Memory B cell (primary cell): ENCODE data around the gene FLNB.
A peak's percentile ranks its signal among the peaks of the same experiment; 100 is the strongest.

ENCODE experiments used
- ATAC-seq: fragments of 150-1000 bp; cut with Tn5 transposase; 2 replicates; pipeline ENCODE4 v1.10.0; 2021; ENCODE audit warnings: low read depth, mild to moderate bottlenecking, moderate library complexity
- DNase-seq, 2 donors: peaks; one replicate each; pipeline ENCODE4 v3.0.0; 2022; ENCODE audit warnings: low spot score in 2 of 2
- H3K27ac Mint-ChIP-seq: one replicate; pipeline ENCODE4 v1.8.0; 2022; ENCODE audit warnings: mild to moderate bottlenecking, moderate library complexity, mixed read lengths
- H3K27me3 Mint-ChIP-seq: one replicate; pipeline ENCODE4 v1.8.0; 2022; ENCODE audit warnings: mixed read lengths
- H3K36me3 Mint-ChIP-seq: one replicate; pipeline ENCODE4 v1.8.0; 2022; ENCODE audit warnings: mild to moderate bottlenecking, mixed read lengths
- H3K4me1 Mint-ChIP-seq: one replicate; pipeline ENCODE4 v1.8.0; 2022; ENCODE audit warnings: mixed read lengths
- H3K4me3 Mint-ChIP-seq: one replicate; pipeline ENCODE4 v1.8.0; 2022; ENCODE audit warnings: mild to moderate bottlenecking, moderate library complexity, mixed read lengths
- H3K9me3 Mint-ChIP-seq: one replicate; pipeline ENCODE4 v1.8.0; 2022; ENCODE audit warnings: mixed read lengths

FLNB gene

DNA sequence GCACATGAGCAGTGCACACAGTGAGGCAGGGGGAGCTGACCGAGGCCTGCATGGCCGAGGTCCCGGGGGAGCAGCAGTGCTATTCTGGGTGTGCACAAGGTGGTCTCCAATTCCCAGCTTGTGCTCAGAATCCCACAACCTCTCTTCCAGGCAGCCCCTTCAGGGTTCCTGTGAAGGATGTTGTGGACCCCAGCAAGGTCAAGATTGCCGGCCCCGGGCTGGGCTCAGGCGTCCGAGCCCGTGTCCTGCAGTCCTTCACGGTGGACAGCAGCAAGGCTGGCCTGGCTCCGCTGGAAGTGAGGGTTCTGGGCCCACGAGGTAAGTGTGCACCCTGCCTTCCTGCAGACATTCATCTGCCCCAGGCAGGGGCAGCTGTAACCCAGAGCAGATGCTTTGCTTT is 122.4 kb downstream of the FLNB start:
- Mint-ChIP-seq H3K36me3 (peaks cover 44% of the 10 kb centered on the region), H3K27me3 (no peaks in the 10 kb centered on the region), H3K4me3 (no peak overlapping the region)

DNA sequence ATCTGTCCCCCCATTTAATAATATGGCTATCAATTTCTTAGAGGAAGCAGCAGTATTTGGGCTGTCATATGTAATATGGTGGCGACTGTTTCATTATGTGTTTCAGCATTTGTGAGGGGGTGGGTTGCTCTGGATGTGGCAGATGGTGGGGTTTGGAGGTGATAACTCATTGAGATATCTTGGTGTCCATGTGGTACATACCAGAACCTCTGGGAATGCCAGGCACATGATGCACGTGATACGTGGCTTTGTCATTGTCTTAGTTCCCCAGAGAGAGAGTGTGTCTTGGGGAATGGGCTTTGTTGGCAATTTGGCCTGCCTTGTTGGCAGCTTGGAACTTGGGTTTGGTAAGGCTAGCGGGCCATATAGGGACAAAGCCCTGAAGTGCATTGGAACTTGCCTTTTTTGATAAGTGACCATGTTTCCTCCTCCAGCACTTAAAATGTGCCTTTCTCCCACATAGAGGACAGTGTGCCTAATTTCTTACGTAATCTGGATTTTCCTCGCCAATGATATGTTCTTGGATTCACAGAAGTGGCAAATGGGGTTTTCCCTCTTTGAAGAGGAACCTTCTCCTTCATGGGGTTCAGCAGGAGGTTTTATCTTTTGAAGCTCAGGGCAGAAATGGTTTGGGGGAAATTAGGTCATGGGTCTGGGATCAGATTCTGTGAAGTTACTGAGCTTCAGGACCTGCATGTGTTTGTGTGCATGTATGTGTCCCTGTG is 123.0 kb downstream of the FLNB start:
- DNase-seq (no peak), ATAC-seq (no peak)
- Mint-ChIP-seq H3K4me1 (no peaks in the 10 kb centered on the region), H3K4me3 (no peak overlapping the region), H3K36me3 (peaks cover 47% of the 10 kb centered on the region), H3K27me3 (no peaks in the 10 kb centered on the region), H3K27ac (no peak overlapping the region), H3K9me3 (no peaks in the 10 kb centered on the region)

More for the DNA sequence above, 122.4 kb downstream of the FLNB start:
- ATAC-seq (no peak), DNase-seq (no peak)
- no peaks in the 10 kb centered on the region for H3K9me3 Mint-ChIP-seq
- H3K27ac Mint-ChIP-seq, result no peak overlapping the region
- H3K4me1 Mint-ChIP-seq, result no peaks in the 10 kb centered on the region

DNA sequence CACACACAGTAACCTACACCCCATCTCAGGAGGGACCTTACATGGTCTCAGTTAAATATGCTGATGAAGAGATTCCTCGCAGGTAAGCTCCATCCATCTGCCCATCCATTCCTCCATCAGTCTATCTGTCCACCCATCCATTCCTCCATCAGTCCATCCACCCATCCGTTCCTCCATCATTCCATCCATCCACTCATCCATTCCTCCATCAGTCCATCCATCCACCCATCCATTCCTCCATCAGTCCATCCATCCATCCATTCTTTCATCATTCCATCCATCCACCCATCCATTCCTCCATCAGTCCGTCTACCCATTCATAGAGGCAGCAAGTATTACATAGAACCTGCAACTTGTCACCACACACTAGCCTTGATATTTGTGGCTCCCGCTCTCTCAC is 124.6 kb downstream of the FLNB start:
- ATAC-seq (no peak), DNase-seq (no peak)
- Mint-ChIP-seq H3K4me3 (no peak overlapping the region), H3K27ac (no peak overlapping the region), H3K27me3 (no peaks in the 10 kb centered on the region), H3K9me3 (peaks cover 2% of the 10 kb centered on the region), H3K4me1 (no peaks in the 10 kb centered on the region), H3K36me3 (peaks cover 48% of the 10 kb centered on the region)

DNA sequence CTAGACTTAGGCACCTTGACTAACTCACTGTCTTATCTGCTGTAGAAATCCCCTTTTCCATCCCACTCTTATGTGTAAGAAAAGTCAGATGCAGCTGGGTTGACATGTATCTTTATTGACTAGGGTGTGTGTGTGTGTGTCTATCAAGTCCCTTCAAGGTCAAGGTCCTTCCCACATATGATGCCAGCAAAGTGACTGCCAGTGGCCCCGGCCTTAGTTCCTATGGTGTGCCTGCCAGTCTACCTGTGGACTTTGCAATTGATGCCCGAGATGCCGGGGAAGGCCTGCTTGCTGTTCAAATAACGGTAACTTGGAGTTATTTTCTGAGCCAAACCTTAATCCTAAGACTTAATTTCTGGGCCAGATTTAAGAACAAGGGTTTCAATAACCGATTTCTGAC is 126.2 kb downstream of the FLNB start:
- peaks cover 2% of the 10 kb centered on the region for H3K9me3 Mint-ChIP-seq

DNA sequence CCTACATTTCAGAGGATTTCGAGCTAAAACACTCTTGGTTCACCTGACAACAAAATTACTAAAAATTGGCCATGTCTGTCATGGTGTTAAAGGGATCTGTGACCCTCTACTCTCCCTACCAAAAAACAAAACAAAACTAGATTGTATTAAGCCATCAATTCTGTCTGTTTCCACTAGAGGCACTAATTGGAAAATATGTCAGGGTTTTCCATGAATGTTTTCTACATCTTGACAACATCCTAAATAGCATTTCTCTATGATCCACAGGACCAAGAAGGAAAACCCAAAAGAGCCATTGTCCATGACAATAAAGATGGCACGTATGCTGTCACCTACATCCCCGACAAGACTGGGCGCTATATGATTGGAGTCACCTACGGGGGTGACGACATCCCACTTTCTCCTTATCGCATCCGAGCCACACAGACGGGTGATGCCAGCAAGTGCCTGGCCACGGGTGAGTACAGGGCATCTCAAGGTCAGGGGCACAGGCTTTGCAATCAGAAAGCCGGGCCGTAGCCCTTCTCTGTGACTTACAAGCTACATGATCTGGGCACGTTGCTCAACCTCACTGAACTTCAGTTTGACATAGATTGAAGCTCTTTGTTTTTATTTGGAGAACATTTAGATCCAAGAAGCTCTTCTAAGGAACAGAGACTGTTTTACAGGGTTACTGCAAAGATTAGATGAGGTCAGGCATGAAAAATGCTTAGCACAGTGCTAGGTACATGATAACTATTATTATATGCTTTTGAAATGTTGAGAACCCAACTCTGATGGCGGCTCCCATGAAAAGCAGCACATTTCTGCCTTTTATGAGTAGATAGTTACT is 127.7 kb downstream of the FLNB start:
- H3K9me3 Mint-ChIP-seq, result peaks cover 2% of the 10 kb centered on the region
- DNase-seq, result no peak
- peaks cover 50% of the 10 kb centered on the region for H3K36me3 Mint-ChIP-seq
- H3K27ac Mint-ChIP-seq, result peak overlapping the region; percentile 50
- ATAC-seq, result no peak
- peaks cover 2% of the 10 kb centered on the region for H3K4me1 Mint-ChIP-seq
- H3K4me3 Mint-ChIP-seq, result no peak overlapping the region
- no peaks in the 10 kb centered on the region for H3K27me3 Mint-ChIP-seq

More for the DNA sequence above, 126.2 kb downstream of the FLNB start:
- Mint-ChIP-seq H3K4me3 (no peak overlapping the region), H3K4me1 (peaks cover 2% of the 10 kb centered on the region), H3K27ac (no peak overlapping the region), H3K27me3 (no peaks in the 10 kb centered on the region), H3K36me3 (peaks cover 53% of the 10 kb centered on the region)
- no peak for ATAC-seq
- DNase-seq, result no peak

DNA sequence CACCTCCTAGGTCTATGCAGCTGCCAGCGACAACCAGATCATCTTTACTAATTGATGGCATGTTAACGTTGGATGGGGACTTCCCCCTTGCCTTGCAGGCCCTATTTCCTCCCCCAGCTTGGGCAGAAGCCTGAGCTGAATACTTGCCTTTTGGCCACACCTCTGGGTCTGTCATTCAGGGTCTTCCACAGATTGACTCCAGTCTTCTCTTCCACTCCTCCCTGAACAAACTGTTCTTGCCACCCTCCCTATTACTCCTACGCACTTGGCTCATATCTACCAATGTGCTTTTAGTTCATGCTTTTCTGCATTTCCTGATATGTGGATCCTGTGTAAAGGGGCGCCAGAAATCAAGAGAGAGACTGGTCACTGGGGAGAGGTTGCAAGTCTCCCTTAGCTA is 129.1 kb downstream of the FLNB start:
- H3K4me3 Mint-ChIP-seq, result no peak overlapping the region
- H3K36me3 Mint-ChIP-seq, result peaks cover 53% of the 10 kb centered on the region
- H3K27me3 Mint-ChIP-seq, result no peaks in the 10 kb centered on the region
- peak overlapping the region; percentile 54 for H3K27ac Mint-ChIP-seq
- H3K4me1 Mint-ChIP-seq, result peaks cover 2% of the 10 kb centered on the region
- DNase-seq, result no peak
- H3K9me3 Mint-ChIP-seq, result peaks cover 2% of the 10 kb centered on the region
- ATAC-seq, result no peak

DNA sequence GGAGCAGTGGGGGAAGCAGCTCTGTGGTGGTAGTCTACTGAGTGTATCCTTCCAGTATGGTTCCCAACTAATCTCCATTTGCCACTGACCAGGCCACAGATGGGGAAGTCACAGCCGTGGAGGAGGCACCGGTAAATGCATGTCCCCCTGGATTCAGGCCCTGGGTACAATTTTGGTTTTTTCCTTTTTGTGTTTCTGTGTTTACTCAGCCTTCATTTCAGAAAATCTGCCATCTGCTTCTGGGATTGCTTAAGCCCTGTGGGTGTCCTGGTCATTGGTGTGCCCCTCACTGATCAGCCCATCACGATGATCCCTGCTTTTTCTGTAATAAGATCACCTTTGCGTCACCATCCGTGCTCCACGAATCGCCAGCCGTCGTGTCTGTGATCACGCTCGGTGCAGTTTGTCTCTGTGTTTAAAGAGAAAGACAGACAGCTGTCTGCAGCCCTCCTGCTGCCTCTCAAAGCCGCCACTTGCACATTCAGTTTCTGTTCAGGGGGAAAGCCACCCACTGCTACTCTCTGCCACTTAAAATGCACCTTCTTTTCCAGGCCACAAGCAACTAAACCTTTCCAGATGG is 133.6 kb downstream of the FLNB start:
- H3K27ac Mint-ChIP-seq, result no peak overlapping the region
- no peaks in the 10 kb centered on the region for H3K27me3 Mint-ChIP-seq
- no peak overlapping the region for H3K4me3 Mint-ChIP-seq
- ATAC-seq, result no peak
- DNase-seq, result no peak
- H3K9me3 Mint-ChIP-seq, result peaks cover 2% of the 10 kb centered on the region
- peaks cover 45% of the 10 kb centered on the region for H3K36me3 Mint-ChIP-seq
- peaks cover 2% of the 10 kb centered on the region for H3K4me1 Mint-ChIP-seq

DNA sequence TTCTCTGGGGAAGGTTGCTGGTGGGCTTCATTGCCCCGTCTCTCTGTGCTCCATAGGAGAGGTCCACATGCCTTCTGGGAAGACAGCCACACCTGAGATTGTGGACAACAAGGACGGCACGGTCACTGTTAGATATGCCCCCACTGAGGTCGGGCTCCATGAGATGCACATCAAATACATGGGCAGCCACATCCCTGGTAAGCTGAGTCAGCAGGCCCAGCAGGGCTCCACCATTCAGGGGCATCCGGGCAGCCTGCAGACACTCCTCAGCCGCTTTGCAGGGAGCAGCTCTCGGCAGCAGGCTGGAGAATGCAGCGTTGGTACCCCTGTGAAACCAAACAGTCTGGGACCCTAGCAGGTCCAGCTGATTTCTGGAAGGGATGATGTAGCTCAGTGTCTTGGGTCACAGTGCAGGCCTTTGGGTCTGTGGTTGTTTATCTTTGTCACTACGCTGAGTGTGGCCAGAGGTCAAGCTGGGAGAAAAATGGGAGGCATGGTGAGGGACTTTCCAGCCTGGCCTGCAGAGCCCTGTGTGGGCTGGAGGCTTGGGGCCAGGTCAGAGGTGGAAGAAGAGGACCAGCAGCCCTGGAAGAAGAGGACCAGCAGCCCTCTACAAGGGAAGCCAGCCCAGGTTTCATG is 135.3 kb downstream of the FLNB start:
- Mint-ChIP-seq H3K4me1 (peaks cover 2% of the 10 kb centered on the region), H3K27ac (no peak overlapping the region), H3K4me3 (no peak overlapping the region), H3K36me3 (peaks cover 44% of the 10 kb centered on the region), H3K9me3 (no peaks in the 10 kb centered on the region), H3K27me3 (no peaks in the 10 kb centered on the region)
- DNase-seq (no peak), ATAC-seq (no peak)

DNA sequence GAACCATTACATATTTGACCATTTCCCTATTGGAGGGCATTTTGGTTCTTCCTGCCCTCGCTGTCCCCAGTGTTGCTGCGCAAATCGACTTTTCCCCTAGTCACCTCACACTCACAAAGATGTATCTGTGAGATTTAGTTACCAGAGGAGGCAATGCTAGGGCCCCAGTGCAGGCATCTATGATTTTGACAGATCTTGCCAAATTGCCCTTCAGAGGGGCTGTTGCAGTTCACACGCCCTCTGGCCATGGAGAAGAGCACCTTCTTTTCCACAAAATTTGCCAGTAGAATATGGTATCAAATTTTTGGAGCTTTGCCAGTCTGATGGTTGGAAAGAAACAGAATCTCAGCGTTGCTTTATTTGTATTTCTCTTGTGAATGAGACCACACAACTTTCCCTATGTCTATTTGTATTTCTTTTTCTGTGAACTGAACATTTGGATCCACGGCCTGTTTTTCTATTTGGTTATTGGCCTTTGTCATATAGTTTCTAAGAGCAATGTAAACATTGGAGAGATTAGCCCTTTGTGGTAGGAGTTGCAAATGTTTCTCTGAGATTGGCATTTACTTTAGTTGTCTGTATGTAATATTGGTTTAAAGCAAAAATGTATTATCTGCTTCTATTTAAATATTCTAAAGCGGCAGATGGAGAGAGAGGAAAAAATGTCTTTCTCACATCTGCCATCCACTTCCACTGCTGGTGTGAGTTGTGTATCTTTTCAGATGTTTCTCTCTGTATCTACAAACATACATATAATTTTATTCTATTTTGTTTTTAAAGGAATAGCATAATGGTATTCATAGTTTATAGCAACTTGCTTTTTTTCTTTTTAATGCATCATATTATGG is 136.5 kb downstream of the FLNB start:
- no peak for ATAC-seq

DNA sequence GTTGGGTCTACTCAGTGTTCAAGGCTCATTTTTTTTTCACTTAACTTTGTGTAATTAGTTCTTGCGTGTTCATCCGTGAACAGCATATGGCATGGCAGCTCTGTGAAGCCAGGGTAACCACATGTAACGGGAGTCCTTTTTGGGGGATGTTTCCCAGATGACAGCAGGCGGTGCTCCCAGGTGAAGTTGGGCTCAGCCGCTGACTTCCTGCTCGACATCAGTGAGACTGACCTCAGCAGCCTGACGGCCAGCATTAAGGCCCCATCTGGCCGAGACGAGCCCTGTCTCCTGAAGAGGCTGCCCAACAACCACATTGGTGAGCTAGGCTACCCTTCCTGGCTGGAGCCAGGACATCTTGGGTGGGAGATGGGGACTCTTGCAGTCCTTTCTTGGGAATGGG is 139.8 kb downstream of the FLNB start:
- H3K4me3 Mint-ChIP-seq, result no peak overlapping the region
- ATAC-seq (no peak), DNase-seq (no peak)
- no peaks in the 10 kb centered on the region for H3K4me1 Mint-ChIP-seq
- no peaks in the 10 kb centered on the region for H3K27me3 Mint-ChIP-seq
- no peak overlapping the region for H3K27ac Mint-ChIP-seq
- H3K36me3 Mint-ChIP-seq, result peaks cover 39% of the 10 kb centered on the region
- H3K9me3 Mint-ChIP-seq, result no peaks in the 10 kb centered on the region

More for the DNA sequence above, 136.5 kb downstream of the FLNB start:
- Mint-ChIP-seq H3K36me3 (peaks cover 49% of the 10 kb centered on the region), H3K4me3 (no peak overlapping the region), H3K27me3 (no peaks in the 10 kb centered on the region), H3K4me1 (no peaks in the 10 kb centered on the region), H3K27ac (no peak overlapping the region), H3K9me3 (no peaks in the 10 kb centered on the region)
- no peak for DNase-seq

DNA sequence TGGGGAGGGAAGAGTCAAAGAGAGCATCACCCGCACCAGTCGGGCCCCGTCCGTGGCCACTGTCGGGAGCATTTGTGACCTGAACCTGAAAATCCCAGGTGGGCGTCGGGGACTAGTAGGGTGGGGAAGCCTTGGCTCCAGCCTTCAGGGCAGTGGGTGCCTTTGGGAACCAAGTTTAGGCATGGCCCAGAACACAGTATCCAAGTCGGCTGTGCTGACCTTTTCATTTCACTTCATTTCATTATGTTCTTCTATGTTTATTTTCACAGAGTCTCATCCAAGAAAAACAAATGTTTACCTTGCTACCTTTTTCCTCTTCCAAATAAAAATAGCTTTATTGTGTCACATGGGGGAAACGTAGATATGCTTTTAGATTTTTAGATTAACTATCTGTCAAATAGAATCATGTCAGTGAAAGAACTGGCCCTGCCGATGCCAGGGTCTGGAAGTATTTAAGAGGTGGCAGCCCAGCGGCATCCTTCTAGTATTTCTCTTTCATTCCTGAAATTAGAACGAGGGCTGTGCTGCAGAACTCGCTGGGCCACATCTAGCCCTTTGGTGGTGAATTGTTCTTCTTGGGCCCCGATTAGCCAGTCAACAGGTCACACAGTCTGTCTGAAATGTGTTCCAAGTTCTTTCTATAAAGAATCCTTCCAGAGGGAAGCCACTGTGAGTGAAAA is 142.0 kb downstream of the FLNB start:
- H3K9me3 Mint-ChIP-seq, result no peaks in the 10 kb centered on the region
- ATAC-seq (no peak), DNase-seq (no peak)
- no peaks in the 10 kb centered on the region for H3K4me1 Mint-ChIP-seq
- no peaks in the 10 kb centered on the region for H3K27me3 Mint-ChIP-seq
- H3K4me3 Mint-ChIP-seq, result no peak overlapping the region
- no peak overlapping the region for H3K27ac Mint-ChIP-seq
- peaks cover 45% of the 10 kb centered on the region for H3K36me3 Mint-ChIP-seq

DNA sequence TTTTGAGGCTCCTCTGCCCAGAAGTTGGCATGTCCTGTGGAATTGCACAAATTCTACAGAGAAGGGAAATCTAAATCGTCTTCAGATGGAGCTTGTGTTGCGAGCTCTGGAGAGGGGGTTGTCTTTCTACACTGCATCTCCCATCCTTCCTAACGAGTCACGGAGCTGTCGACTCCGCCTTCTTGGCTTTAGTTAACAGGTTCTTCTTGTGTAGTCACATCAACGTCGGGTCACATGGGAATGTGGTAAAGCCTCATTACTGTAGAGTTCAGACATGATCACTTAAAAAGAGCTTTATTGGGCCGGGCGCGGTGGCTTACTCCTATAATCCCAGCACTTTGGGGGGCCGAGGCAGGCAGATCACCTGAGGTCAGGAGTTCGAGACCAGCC is 142.6 kb downstream of the FLNB start:
- Mint-ChIP-seq H3K4me3 (no peak overlapping the region), H3K9me3 (no peaks in the 10 kb centered on the region), H3K27ac (no peak overlapping the region), H3K27me3 (no peaks in the 10 kb centered on the region), H3K4me1 (no peaks in the 10 kb centered on the region), H3K36me3 (peaks cover 45% of the 10 kb centered on the region)
- DNase-seq (no peak), ATAC-seq (no peak)

DNA sequence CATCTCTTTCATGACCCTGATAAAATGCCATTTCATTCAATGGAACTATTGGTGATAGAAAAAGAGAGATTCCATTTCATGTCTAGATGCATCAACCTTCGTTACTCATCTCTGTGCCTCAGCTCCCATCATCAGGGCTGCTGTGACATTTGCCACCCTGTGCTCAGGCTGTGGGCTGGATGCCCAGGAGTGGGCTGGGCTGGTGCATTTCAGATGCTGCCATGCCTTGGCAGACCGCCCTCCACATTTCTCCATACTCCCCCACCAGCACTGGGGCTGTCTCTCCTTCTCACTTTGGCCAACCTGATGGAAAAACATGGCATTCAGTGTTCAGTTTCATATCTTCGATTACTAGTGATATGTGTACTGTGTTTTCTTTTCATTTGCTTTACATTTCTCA is 143.4 kb downstream of the FLNB start:
- Mint-ChIP-seq H3K4me1 (no peaks in the 10 kb centered on the region), H3K9me3 (no peaks in the 10 kb centered on the region), H3K36me3 (peaks cover 40% of the 10 kb centered on the region), H3K27me3 (no peaks in the 10 kb centered on the region), H3K4me3 (no peak overlapping the region), H3K27ac (no peak overlapping the region)
- ATAC-seq (no peak), DNase-seq (no peak)
